ENCODE data around the gene PPP1R16B.
A peak's percentile ranks its signal among the peaks of the same experiment; 100 is the strongest.

PPP1R16B gene

GRCh38 chr20:38825901-38826625, 20.6 kb downstream of the PPP1R16B start:
- peak in 2 of 51 donors; percentile 28 to 33 for DNase-seq

GRCh38 chr20:38827770-38828281, 22.3 kb downstream of the PPP1R16B start:
- DNase-seq = peak in 1 of 51 donors; percentile 41

- DNase-seq = peak in 1 of 51 donors; percentile 39
Measured at GRCh38 chr20:38828514-38829295, 23.2 kb downstream of the PPP1R16B start.

- DNase-seq = no peak
Measured at GRCh38 chr20:38829296-38829875, 23.9 kb downstream of the PPP1R16B start.

GRCh38 chr20:38830356-38830755, 24.9 kb downstream of the PPP1R16B start:
- DNase-seq = no peak

- DNase-seq = no peak
Measured at GRCh38 chr20:38831049-38831691, 25.7 kb downstream of the PPP1R16B start.

GRCh38 chr20:38831995-38832620, 26.6 kb downstream of the PPP1R16B start:
- DNase-seq = no peak

- DNase-seq = peak in 1 of 51 donors; percentile 18
Measured at GRCh38 chr20:38833154-38833856, 27.8 kb downstream of the PPP1R16B start.

- no peak for DNase-seq
Measured at GRCh38 chr20:38833857-38834164, 28.3 kb downstream of the PPP1R16B start.

- DNase-seq = no peak
Measured at GRCh38 chr20:38834868-38835267, 29.4 kb downstream of the PPP1R16B start.

- DNase-seq = peak in 24 of 51 donors; percentile 14 to 65 (median 28)
Measured at GRCh38 chr20:38835792-38836191, 30.3 kb downstream of the PPP1R16B start.

- no peak for DNase-seq
Measured at GRCh38 chr20:38836991-38837390, 31.5 kb downstream of the PPP1R16B start.

- no peak for DNase-seq
Measured at GRCh38 chr20:38838326-38838725, 32.8 kb downstream of the PPP1R16B start.

- no peak for DNase-seq
Measured at GRCh38 chr20:38839563-38839962, 34.1 kb downstream of the PPP1R16B start.

- DNase-seq = peak in 17 of 51 donors; percentile 8 to 73 (median 25)
Measured at GRCh38 chr20:38840053-38840893, 34.8 kb downstream of the PPP1R16B start.

GRCh38 chr20:38840894-38841470, 35.5 kb downstream of the PPP1R16B start:
- DNase-seq = no peak

GRCh38 chr20:38841570-38841969, 36.1 kb downstream of the PPP1R16B start:
- no peak for DNase-seq

- DNase-seq = no peak
Measured at GRCh38 chr20:38842026-38842425, 36.5 kb downstream of the PPP1R16B start.

- no peak for DNase-seq
Measured at GRCh38 chr20:38842558-38842981, 37.1 kb downstream of the PPP1R16B start.

Data from hypothalamus (tissue), 51 donors.